NCI-H1694 (cell line): ENCODE results near the gene GRIN3B.

ENCODE experiments used
- DNase-seq: peaks from one replicate; lab custom pipeline; 2025; lab: John Stamatoyannopoulos, UW

The GRIN3B gene

GRCh38 chr19:964761-965694, 35.2 kb upstream of the GRIN3B start:
- no peak for DNase-seq

DNA sequence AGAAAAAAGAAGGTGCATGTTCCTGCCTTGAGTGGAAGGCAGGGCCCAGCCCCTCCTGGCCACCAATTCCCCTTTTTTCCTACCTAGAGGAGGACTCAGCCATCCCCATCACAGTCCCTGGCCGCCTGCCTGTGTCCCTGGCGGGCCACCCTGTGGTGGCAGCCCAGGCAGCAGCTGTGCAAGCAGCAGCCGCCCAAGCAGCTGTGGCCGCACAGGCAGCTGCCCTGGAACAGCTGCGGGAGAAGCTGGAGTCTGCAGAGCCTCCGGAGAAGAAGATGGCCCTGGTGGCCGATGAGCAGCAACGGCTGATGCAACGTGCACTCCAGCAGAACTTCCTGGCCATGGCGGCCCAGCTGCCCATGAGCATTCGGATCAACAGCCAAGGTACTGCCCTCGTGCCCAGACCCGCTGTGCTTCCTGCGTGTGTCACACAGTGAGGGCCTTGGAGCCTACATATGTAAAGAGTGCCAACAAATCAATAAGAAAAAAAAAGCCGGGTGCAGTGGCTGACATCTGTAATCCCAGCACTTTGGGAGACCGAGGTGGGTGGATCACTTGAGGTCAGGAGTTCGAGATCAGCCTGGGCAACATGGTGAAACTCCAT, 33.6 kb upstream of the GRIN3B start:
- DNase-seq: no peak

- no peak for DNase-seq
These were observed 29.5 kb upstream of the GRIN3B start for GRCh38 chr19:970695-971094.

DNA sequence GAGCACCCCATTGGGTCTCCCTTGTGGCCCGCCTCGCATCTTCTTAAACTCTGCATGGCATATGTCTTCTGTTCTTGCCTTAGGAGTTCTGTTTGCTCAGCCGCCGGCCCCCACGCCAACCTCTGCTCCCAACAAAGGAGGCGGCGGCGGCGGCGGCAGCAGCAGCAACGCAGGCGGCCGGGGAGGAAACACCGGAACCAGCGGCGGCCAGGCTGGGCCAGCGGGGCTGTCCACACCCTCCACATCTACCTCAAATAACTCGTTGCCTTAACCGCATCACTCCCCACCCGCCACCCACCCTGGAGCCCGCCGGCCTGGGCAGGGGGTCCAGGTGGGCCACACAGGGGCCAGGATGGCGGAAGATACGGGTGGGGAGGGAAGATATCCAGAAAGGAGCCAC, 28.4 kb upstream of the GRIN3B start:
- DNase-seq: no peak

DNA sequence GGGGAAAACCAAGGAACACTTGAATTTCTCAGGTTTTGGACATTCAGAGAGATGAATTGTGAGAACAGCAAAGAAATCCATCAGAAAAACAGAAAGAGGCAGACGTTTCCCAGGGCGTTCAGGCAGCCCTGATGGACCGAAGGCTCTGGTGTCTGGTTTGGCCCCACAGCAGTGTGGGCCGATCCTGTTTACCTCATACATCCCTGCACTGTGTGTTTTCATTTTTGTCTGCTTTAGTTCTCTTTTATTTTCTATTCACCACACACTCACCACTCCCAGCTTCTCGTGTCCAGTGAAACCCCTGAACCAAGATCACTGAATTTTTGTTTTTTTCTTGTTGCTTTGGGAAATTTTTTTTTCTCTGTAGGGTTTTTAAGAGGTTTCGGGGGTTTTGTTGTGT, 27.9 kb upstream of the GRIN3B start:
- no peak for DNase-seq

DNA sequence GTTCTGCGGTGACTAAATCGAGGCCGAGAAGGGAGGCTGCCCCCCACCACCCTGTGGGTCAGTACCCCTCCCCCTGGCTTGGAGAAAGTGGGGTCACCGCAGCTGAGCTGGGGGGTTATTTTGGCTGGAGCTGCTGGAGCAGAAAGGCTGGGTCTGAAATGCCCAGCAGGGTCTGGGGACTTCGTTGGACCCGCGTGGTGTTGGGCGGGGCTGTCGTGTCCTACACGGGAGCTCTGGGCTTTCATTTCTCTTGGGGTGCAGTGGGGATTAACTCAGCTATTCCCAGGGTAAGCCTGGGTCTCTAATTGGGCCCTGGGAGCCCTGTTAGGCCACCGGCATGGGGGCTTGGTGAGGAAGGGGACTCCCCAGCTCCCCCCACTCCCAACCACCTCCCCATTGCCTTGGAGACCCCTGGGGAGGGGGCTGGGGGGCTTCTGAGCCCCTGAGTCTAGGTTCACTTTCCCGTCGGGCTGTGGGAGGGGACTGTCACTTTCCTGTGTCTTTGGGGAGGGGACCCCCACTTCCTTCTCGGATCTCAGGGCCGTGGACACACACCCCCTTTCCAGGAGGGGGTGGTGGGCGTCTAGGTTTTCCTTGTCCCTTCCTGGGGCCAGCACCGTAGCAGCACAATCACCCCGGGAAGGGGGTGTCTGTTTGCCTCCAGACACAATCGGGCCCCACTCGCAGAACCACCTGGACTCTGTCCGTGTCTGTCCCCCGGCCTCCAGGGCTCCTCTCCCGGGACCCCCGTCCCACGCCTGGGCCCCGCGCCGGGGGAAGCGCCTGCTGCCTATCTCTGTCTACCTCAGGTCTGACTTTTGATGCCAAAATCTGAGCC, 26.3 kb upstream of the GRIN3B start:
- DNase-seq: no peak

- DNase-seq: no peak
These were observed 25.5 kb upstream of the GRIN3B start for GRCh38 chr19:974564-975257.

GRCh38 chr19:976476-976875, 23.7 kb upstream of the GRIN3B start:
- no peak for DNase-seq

GRCh38 chr19:977058-977464, 23.2 kb upstream of the GRIN3B start:
- no peak for DNase-seq

DNA sequence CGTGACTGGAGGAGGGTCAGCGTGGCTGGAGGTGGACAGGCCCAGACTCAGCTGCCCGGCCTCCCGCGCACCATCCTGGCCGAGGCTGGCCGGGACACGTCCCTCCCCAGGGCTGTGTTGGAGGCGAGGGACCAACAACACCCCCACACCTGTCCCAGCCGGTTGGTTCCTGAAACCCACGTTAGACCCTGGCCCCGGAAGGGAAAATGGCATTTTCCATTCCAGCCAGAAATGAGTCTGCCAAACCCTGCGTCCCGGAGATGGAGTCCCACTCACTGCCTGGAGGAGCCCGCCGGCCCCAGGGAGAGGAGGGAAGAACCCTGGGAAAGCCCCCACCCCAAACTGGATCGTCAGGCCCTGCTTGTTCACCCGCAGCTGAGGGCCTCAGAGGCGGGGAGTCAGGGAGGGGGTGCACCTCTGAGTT, 20.9 kb upstream of the GRIN3B start:
- no peak for DNase-seq

GRCh38 chr19:980133-980998, 19.9 kb upstream of the GRIN3B start:
- DNase-seq: no peak

DNA sequence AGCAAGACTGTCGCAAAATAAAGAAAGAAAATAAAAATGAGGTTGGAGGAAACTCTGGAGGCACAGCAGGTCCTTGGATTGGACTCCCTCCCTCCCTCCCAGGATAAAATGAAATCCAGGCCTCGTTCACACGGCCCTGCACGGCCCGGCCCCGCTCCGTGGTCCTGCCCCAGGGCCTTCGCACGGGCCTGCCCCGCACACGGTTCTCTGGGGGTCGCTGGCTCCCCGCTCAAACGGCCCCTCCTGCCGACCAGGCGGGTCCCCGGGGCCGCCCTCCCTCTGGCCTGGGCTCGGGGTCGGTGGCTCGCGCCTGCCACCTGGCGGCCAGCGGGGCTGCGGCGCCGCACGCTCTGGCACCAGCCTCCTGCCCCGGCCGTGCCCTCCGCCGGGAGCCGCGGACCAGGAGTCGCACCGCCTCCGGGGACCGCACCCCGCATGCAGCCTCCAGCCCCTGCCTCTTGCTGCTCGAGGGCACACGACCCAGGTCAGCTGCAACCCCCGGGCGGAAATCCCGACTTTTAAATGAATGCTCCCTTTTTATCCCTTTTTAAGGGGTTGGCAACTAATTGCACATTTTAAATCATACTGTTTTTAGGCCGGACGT, 17.6 kb upstream of the GRIN3B start:
- DNase-seq: peak; percentile 26

DNA sequence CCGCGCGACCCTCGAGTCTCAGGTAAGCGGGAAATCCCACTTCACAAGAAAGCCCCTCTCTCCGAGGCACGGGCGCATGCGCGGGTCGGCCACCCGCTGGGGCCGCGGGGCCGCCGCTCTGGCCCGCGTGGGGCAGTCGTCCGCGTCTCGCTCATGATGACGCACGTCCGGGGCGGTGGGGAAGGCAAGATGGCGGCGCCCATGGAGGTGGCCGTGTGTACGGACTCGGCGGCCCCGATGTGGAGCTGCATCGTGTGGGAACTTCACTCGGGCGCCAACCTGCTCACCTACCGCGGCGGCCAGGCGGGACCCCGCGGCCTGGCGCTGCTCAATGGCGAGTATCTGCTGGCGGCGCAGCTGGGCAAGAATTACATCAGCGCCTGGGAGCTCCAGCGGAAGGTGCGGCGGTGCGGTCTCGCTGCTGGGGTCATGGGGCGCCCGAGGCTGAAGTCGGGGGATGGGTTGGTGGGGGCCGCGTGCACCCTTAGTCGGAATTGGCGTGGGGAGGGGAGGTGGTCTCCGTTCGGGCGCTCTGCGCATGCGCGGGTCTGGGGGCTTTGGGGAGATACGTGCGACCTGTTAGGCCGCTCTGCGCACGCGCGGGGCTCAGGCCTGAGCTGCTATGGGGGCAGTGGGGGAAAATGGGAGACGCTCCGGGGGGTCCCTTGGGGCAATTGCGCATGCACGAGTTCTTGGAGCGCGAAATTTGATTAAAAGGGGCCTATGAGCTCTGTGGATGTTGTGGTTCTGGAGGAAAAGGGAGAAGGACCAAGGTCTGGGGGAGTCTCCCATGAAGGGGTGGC, 15.9 kb upstream of the GRIN3B start, which contains the start of gene WDR18:
Gene WDR18, plus strand, starts transcription at position 181 of the 803 bp plus-strand sequence. Its CDS starts 9 bp downstream, at position 190.
- DNase-seq: peak; percentile 56

DNA sequence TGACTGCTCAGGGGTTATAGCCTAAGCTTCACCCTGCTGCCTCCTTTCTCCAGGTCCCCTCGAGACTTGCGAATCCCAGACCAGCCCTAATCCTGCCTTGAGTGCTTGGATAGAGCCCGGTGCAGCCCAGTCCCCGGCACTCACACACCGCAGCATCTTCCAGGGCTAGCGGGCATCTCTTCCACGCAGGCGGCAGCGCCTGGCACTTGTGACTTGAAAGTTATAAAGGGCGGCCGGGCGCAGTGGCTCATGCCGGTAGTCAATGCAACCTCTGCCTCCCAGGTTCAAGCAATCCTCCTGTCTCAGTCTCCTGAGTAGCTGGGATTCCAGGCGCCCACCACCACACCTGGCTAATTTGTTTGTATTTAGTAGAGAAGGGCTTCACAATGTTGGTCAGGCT, 14.1 kb upstream of the GRIN3B start:
- no peak for DNase-seq

DNA sequence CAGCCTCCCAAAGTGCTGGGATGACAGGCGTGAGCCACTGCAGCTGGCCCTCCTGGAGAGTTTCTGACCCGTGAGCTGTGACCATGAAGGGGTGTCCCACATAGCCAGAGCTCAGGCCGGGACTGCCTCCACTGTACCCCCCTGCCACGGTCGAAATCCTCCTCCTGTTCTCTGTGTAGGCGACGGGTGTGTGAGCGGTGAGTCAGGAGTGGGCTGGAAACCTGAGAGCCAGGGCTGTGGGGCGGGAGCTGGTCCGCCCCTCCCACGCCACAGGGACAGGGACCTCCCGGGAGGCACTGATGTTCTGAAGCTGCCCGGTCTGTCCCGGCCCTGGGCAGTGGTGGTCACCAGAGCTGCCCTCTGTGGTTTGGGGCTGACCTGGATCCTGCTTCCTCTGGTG, 12.1 kb upstream of the GRIN3B start:
- no peak for DNase-seq

GRCh38 chr19:988510-988909, 11.7 kb upstream of the GRIN3B start:
- no peak for DNase-seq

DNA sequence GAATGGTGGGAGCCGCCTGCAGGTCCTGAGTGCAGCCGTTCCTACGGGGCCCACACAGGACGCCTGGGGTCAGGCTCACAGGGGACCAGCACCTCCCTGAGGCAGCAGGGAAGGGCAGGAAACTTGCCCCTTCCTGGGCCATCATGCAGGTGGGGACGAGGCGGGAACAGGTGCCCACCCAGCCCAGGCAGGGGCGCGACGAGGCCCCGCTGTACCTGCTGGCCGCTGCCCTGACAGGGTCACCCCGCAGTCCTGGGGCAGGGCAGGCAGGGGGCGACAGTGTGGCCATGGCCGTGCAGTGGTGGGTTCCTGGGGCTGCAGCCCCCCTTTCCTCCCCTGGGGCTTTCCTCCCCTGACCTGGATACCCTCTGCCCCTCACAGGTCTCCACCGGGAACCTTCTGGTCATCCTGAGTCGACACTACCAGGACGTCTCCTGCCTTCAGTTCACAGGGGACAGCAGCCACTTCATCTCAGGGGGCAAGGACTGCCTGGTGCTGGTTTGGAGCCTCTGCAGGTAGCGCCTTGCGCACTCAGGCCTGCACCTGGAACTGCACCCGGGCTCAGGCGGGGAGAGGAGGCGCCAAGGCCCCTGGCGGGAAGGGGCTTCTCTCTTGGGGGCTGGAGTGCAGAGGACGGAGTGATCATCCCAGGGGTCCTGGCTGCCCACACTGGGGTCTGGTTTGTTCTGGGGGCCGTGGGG, 10.7 kb upstream of the GRIN3B start:
- DNase-seq: no peak

- no peak for DNase-seq
These were observed 10.1 kb upstream of the GRIN3B start for GRCh38 chr19:990119-990571.

- DNase-seq: no peak
These were observed 9.5 kb upstream of the GRIN3B start for GRCh38 chr19:990746-991145.
